NCI-H2171 (cell line): ENCODE results near the gene PNLIPRP1.

Experiments
- DNase-seq: peaks from one replicate; lab custom pipeline; 2025; lab: John Stamatoyannopoulos, UW

Gene PNLIPRP1

GRCh38 chr10:116590590-116591444, at the start of gene PNLIPRP1:
TSS of gene PNLIPRP1 (plus strand) at chr10:116590959. CDS start at chr10:116591130, 171 bp downstream.
- no peak for DNase-seq

- no peak for DNase-seq
These were observed 48.6 kb upstream of the PNLIPRP1 start for GRCh38 chr10:116542007-116542677.

GRCh38 chr10:116545122-116545521, 45.6 kb upstream of the PNLIPRP1 start:
- DNase-seq, result no peak

- no peak for DNase-seq
These were observed 45.0 kb upstream of the PNLIPRP1 start, which contains the start of gene PNLIP for GRCh38 chr10:116545756-116546155. TSS of gene PNLIP (plus strand) at chr10:116545931. CDS start at chr10:116546093, 162 bp downstream.

GRCh38 chr10:116548301-116548700, 42.5 kb upstream of the PNLIPRP1 start:
- no peak for DNase-seq

GRCh38 chr10:116553378-116553980, 37.3 kb upstream of the PNLIPRP1 start:
- DNase-seq, result no peak

GRCh38 chr10:116554628-116555027, 36.1 kb upstream of the PNLIPRP1 start:
- DNase-seq, result no peak

GRCh38 chr10:116555880-116556279, 34.9 kb upstream of the PNLIPRP1 start:
- DNase-seq, result no peak

GRCh38 chr10:116557305-116557880, 33.4 kb upstream of the PNLIPRP1 start:
- no peak for DNase-seq

GRCh38 chr10:116565534-116565933, 25.2 kb upstream of the PNLIPRP1 start:
- no peak for DNase-seq

GRCh38 chr10:116566932-116567331, 23.8 kb upstream of the PNLIPRP1 start:
- no peak for DNase-seq

- no peak for DNase-seq
These were observed 23.4 kb upstream of the PNLIPRP1 start for GRCh38 chr10:116567335-116567734.

- DNase-seq, result no peak
These were observed 16.0 kb upstream of the PNLIPRP1 start for GRCh38 chr10:116574797-116575196.

- no peak for DNase-seq
These were observed 2.7 kb upstream of the PNLIPRP1 start for GRCh38 chr10:116587878-116588591.

- DNase-seq, result no peak
These were observed 1.8 kb upstream of the PNLIPRP1 start for GRCh38 chr10:116588995-116589394.

- DNase-seq, result no peak
These were observed 833 bp upstream of the PNLIPRP1 start for GRCh38 chr10:116589926-116590325.

GRCh38 chr10:116593139-116593740, 2.5 kb downstream of the PNLIPRP1 start:
- no peak for DNase-seq

GRCh38 chr10:116594525-116595035, 3.8 kb downstream of the PNLIPRP1 start:
- no peak for DNase-seq

- no peak for DNase-seq
These were observed 5.3 kb downstream of the PNLIPRP1 start for GRCh38 chr10:116596062-116596461.

- no peak for DNase-seq
These were observed 6.8 kb downstream of the PNLIPRP1 start for GRCh38 chr10:116597543-116597942.

GRCh38 chr10:116598329-116598728, 7.6 kb downstream of the PNLIPRP1 start:
- no peak for DNase-seq
